SK-N-MC (cell line): ENCODE measurements around the gene FKBP5.

Experiments
- DNase-seq: peaks from one replicate; pipeline ENCODE4 v3.0.0-alpha.2; 2011; ENCODE audit warnings: low read depth, low spot score
- H3K27ac ChIP-seq: fragments of 200-600 bp; sonication (generic); 2 replicates; pipeline ENCODE4 v1.5.1; 2016; ENCODE audit warnings: mixed run types
- H3K36me3 ChIP-seq: fragments of 200-600 bp; sonication (generic); 2 replicates; pipeline ENCODE4 v1.6.1; 2017; ENCODE audit warnings: antibody characterized with exemption, low read length, mixed read lengths; ENCODE audit not compliant: insufficient read depth
- H3K4me3 ChIP-seq: fragments of 200-600 bp; sonication (generic); 2 replicates; pipeline ENCODE4 v1.5.1; 2016
- H3K9ac ChIP-seq: fragments of 200-600 bp; sonication (generic); 2 replicates; pipeline ENCODE4 v1.8.0; 2017; ENCODE audit warnings: mixed run types, mixed read lengths; ENCODE audit not compliant: insufficient read length
- H3K9me3 ChIP-seq: fragments of 200-600 bp; sonication (generic); 2 replicates; pipeline ENCODE4 v1.6.1; 2017; ENCODE audit warnings: low read depth, mild to moderate bottlenecking, antibody characterized with exemption, low read length, moderate library complexity, mixed read lengths
- EZH2 ChIP-seq: fragments of 200-600 bp; sonication (generic); IDR thresholded peaks from one replicate; pipeline ENCODE4 v1.6.1; 2017; ENCODE audit warnings: antibody characterized with exemption
- FOXP2 ChIP-seq: optimal IDR thresholded peaks from 2 replicates; pipeline ENCODE3; 2011; ENCODE audit warnings: mild to moderate bottlenecking, moderate library complexity; ENCODE audit not compliant: insufficient read depth; ENCODE audit errors: extremely low read length, control extremely low read depth
- POLR2AphosphoS5 ChIP-seq: IDR thresholded peaks from 2 replicates; pipeline ENCODE4 v1.6.1; 2012; ENCODE audit warnings: mild to moderate bottlenecking, low read depth, low read length, borderline replicate concordance

The FKBP5 gene

GRCh38 chr6:35717449-35718374, 29.0 kb upstream of the FKBP5 start:
- DNase-seq, result no peak
- TF ChIP-seq EZH2 (no peak), POLR2AphosphoS5 (no peak), FOXP2 (no peak)
- peak overlapping the region; percentile 5 for H3K9ac ChIP-seq
- H3K9me3 ChIP-seq, result no peaks in the 10 kb centered on the region
- H3K4me3 ChIP-seq, result no peak overlapping the region
- H3K36me3 ChIP-seq, result no peaks in the 10 kb centered on the region
- peak overlapping the region; percentile 93; the same call in 1 of the 2 replicates for H3K27ac ChIP-seq

GRCh38 chr6:35716798-35717197, 28.1 kb upstream of the FKBP5 start:
- Histone ChIP-seq H3K9me3 (no peaks in the 10 kb centered on the region), H3K36me3 (no peaks in the 10 kb centered on the region), H3K9ac (no peak overlapping the region), H3K27ac (no peak overlapping the region), H3K4me3 (no peak overlapping the region)
- no peak for TF ChIP-seq EZH2
- TF ChIP-seq FOXP2, result no peak
- TF ChIP-seq POLR2AphosphoS5, result no peak
- no peak for DNase-seq

- H3K4me3 ChIP-seq, result no peak overlapping the region
- no peaks in the 10 kb centered on the region for H3K36me3 ChIP-seq
- H3K9ac ChIP-seq, result no peak overlapping the region
- H3K27ac ChIP-seq, result no peak overlapping the region
- H3K9me3 ChIP-seq, result no peaks in the 10 kb centered on the region
- no peak for TF ChIP-seq POLR2AphosphoS5
- TF ChIP-seq FOXP2, result no peak
- no peak for TF ChIP-seq EZH2
- no peak for DNase-seq
These were observed 24.5 kb upstream of the FKBP5 start for GRCh38 chr6:35713006-35713767.

GRCh38 chr6:35711731-35712130, 23.0 kb upstream of the FKBP5 start:
- no peak for DNase-seq
- TF ChIP-seq FOXP2 (no peak), POLR2AphosphoS5 (no peak), EZH2 (no peak)
- no peak overlapping the region for H3K27ac ChIP-seq

GRCh38 chr6:35710241-35710847, 21.6 kb upstream of the FKBP5 start:
- no peaks in the 10 kb centered on the region for H3K9me3 ChIP-seq
- DNase-seq, result no peak
- no peaks in the 10 kb centered on the region for H3K36me3 ChIP-seq
- no peak overlapping the region for H3K27ac ChIP-seq
- no peak overlapping the region for H3K4me3 ChIP-seq
- no peak for TF ChIP-seq POLR2AphosphoS5
- TF ChIP-seq FOXP2, result no peak
- no peak for TF ChIP-seq EZH2
- no peak overlapping the region for H3K9ac ChIP-seq

More at GRCh38 chr6:35711731-35712130, 23.0 kb upstream of the FKBP5 start:
- no peak overlapping the region for H3K9ac ChIP-seq
- H3K36me3 ChIP-seq, result no peaks in the 10 kb centered on the region
- H3K9me3 ChIP-seq, result no peaks in the 10 kb centered on the region
- no peak overlapping the region for H3K4me3 ChIP-seq

- TF ChIP-seq FOXP2 (no peak), POLR2AphosphoS5 (no peak), EZH2 (no peak)
These were observed 19.9 kb upstream of the FKBP5 start for GRCh38 chr6:35708585-35708984.

GRCh38 chr6:35707714-35708407, 19.1 kb upstream of the FKBP5 start:
- Histone ChIP-seq H3K27ac (no peak overlapping the region), H3K36me3 (no peaks in the 10 kb centered on the region), H3K4me3 (no peak overlapping the region), H3K9me3 (no peaks in the 10 kb centered on the region), H3K9ac (no peak overlapping the region)
- DNase-seq, result no peak
- TF ChIP-seq FOXP2 (no peak), POLR2AphosphoS5 (no peak)

More at GRCh38 chr6:35708585-35708984, 19.9 kb upstream of the FKBP5 start:
- Histone ChIP-seq H3K27ac (no peak overlapping the region), H3K4me3 (no peak overlapping the region), H3K9ac (no peak overlapping the region), H3K9me3 (no peaks in the 10 kb centered on the region), H3K36me3 (no peaks in the 10 kb centered on the region)
- no peak for DNase-seq

GRCh38 chr6:35706468-35706867, 17.8 kb upstream of the FKBP5 start:
- DNase-seq, result no peak
- peak overlapping the region; percentile 70; the same call in 1 of the 2 replicates for H3K27ac ChIP-seq
- H3K36me3 ChIP-seq, result no peaks in the 10 kb centered on the region
- no peak overlapping the region for H3K9ac ChIP-seq
- no peaks in the 10 kb centered on the region for H3K9me3 ChIP-seq
- no peak for TF ChIP-seq EZH2
- TF ChIP-seq FOXP2, result no peak
- no peak for TF ChIP-seq POLR2AphosphoS5
- H3K4me3 ChIP-seq, result no peak overlapping the region

- Histone ChIP-seq H3K9ac (no peak overlapping the region), H3K36me3 (no peaks in the 10 kb centered on the region), H3K4me3 (no peak overlapping the region), H3K27ac (no peak overlapping the region), H3K9me3 (no peaks in the 10 kb centered on the region)
- TF ChIP-seq EZH2 (no peak), POLR2AphosphoS5 (no peak), FOXP2 (no peak)
- no peak for DNase-seq
These were observed 14.8 kb upstream of the FKBP5 start for GRCh38 chr6:35703554-35703953.
